CD14-positive monocyte (primary cell): Measurements from ENCODE around the gene GLTP. TPM values are rescaled to one million over a fixed set of nuclear protein-coding genes. Genes with fewer than 3 reads are reported as not detected.

Source experiments
- DNase-seq, 3 donors: peaks; one replicate each; pipeline ENCODE4 v3.0.0-alpha.2; 2011 to 2022
- H2AFZ ChIP-seq: 2 replicates; pipeline ENCODE4 v1.6.0; 2012; ENCODE audit warnings: mild to moderate bottlenecking, low read depth, low read length, inconsistent platforms; ENCODE audit not compliant: insufficient read depth, poor library complexity, severe bottlenecking
- H3K27ac ChIP-seq, 2 donors: 1 replicate in 1 of 2; 2 replicates in 1 of 2; pipeline ENCODE4 v1.5.1; 2012 to 2013; ENCODE audit warnings: low read length in 2 of 2, control low read depth in 1 of 2, inconsistent platforms in 1 of 2, low read depth in 1 of 2, mild to moderate bottlenecking in 1 of 2
- H3K27me3 ChIP-seq, 2 donors: one replicate each; pipeline versions ENCODE4 v1.6.0 to v1.6.1; 2011 to 2013; ENCODE audit warnings: low read length in 2 of 2; ENCODE audit not compliant: control insufficient read depth in 2 of 2, insufficient read depth in 2 of 2
- H3K36me3 ChIP-seq, 2 donors: replicated peaks in 1 of 2; 1 replicate in 1 of 2; 2 replicates in 1 of 2; pipeline versions ENCODE4 v1.5.1 to v1.6.1; 2012 to 2013; ENCODE audit warnings: low read length in 2 of 2, control low read depth in 1 of 2, inconsistent platforms in 1 of 2, mild to moderate bottlenecking in 1 of 2; ENCODE audit not compliant: insufficient read depth in 2 of 2, control insufficient read depth in 1 of 2
- H3K4me1 ChIP-seq, 2 donors: 1 replicate in 1 of 2; 2 replicates in 1 of 2; pipeline versions ENCODE4 v1.5.1 to v1.6.1; 2012 to 2013; ENCODE audit warnings: low read length in 2 of 2, control low read depth in 1 of 2, inconsistent platforms in 1 of 2, mild to moderate bottlenecking in 1 of 2, moderate library complexity in 1 of 2; ENCODE audit not compliant: insufficient read depth in 2 of 2, control insufficient read depth in 1 of 2
- H3K4me2 ChIP-seq: replicated peaks from 2 replicates; pipeline ENCODE3; 2012; ENCODE audit warnings: low read length, moderate library complexity, mild to moderate bottlenecking; ENCODE audit not compliant: poor library complexity, severe bottlenecking; ENCODE audit errors: extremely low read depth
- H3K4me3 ChIP-seq, 3 experiments: fragments of 200-600 bp in 1 of 3; sonication (generic) in 1 of 3; replicated peaks in 1 of 3; 1 replicate in 2 of 3; 2 replicates in 1 of 3; pipeline ENCODE4 v1.5.1; 2011 to 2013; ENCODE audit warnings: low read length in 3 of 3, mild to moderate bottlenecking in 3 of 3, control low read depth in 2 of 3, low read depth in 2 of 3, inconsistent platforms in 1 of 3, moderate library complexity in 1 of 3
- H3K79me2 ChIP-seq: 2 replicates; pipeline ENCODE4 v1.6.0; 2012; ENCODE audit warnings: mild to moderate bottlenecking, control low read depth, inconsistent platforms, low read length, moderate library complexity; ENCODE audit not compliant: insufficient read depth
- H3K9ac ChIP-seq: 2 replicates; pipeline ENCODE4 v1.6.0; 2017; ENCODE audit warnings: low read length, mild to moderate bottlenecking; ENCODE audit not compliant: insufficient read depth, poor library complexity, severe bottlenecking
- H3K9me3 ChIP-seq, 2 donors: replicated peaks in 1 of 2; 1 replicate in 1 of 2; 2 replicates in 1 of 2; pipeline versions ENCODE4 v1.5.1 to v1.6.1; 2012 to 2013; ENCODE audit warnings: low read length in 2 of 2, control low read depth in 1 of 2; ENCODE audit not compliant: control insufficient read depth in 1 of 2, insufficient read depth in 1 of 2
- H4K20me1 ChIP-seq: 2 replicates; pipeline ENCODE4 v1.6.0; 2012; ENCODE audit warnings: mild to moderate bottlenecking, low read length, control low read depth, moderate library complexity; ENCODE audit not compliant: insufficient read depth
- H3K27ac Mint-ChIP-seq, 7 donors: one replicate each; pipeline ENCODE4 v1.8.0; 2020; ENCODE audit warnings: mild to moderate bottlenecking in 7 of 7, mixed read lengths in 7 of 7, moderate library complexity in 6 of 7, inconsistent platforms in 2 of 7
- H3K27me3 Mint-ChIP-seq, 3 donors: one replicate each; pipeline ENCODE4 v1.8.0; 2021 to 2022; ENCODE audit warnings: low read depth in 3 of 3, mild to moderate bottlenecking in 3 of 3, mixed read lengths in 3 of 3, moderate library complexity in 3 of 3, inconsistent platforms in 1 of 3
- H3K36me3 Mint-ChIP-seq, 2 donors: one replicate each; pipeline ENCODE4 v1.8.0; 2020; ENCODE audit warnings: mixed read lengths in 2 of 2, inconsistent platforms in 1 of 2, mild to moderate bottlenecking in 1 of 2
- H3K4me1 Mint-ChIP-seq: one replicate; pipeline ENCODE4 v1.8.0; 2020; ENCODE audit warnings: mild to moderate bottlenecking, mixed read lengths
- H3K4me3 Mint-ChIP-seq, 2 donors: one replicate each; pipeline ENCODE4 v1.8.0; 2020; ENCODE audit warnings: mild to moderate bottlenecking in 2 of 2, mixed read lengths in 2 of 2, moderate library complexity in 1 of 2
- H3K9me3 Mint-ChIP-seq, 7 donors: one replicate each; pipeline ENCODE4 v1.8.0; 2020 to 2022; ENCODE audit warnings: mixed read lengths in 7 of 7, mild to moderate bottlenecking in 6 of 7, moderate library complexity in 6 of 7, inconsistent platforms in 2 of 7
- CTCF ChIP-seq: fragments of 200-600 bp; IDR thresholded peaks from one replicate; pipeline ENCODE4 v1.8.0; 2022; ENCODE audit warnings: antibody characterized with exemption, mild to moderate bottlenecking
- whole genome bisulfite sequencing: methylation state at CpG from one replicate; pipeline ENCODE4 v1.1.5; 2013; ENCODE audit warnings: missing lambda C conversion rate; ENCODE audit not compliant: insufficient coverage; 5-methylcytosine and 5-hydroxymethylcytosine counted together
- intact Hi-C, 2 donors: fragments of 100-400 bp; cut with micrococcal nuclease; formaldehyde crosslinking; loops; one replicate each; pipeline versions ENCODE4 v1.15.0 to v1.15.1; 2023
- polyA plus RNA-seq, 3 donors: library from polyadenylated mRNA; depleted of rRNA in 1 of 3; unstranded in 2 of 3; stranded (reverse) in 1 of 3; fragments of 300-500 nt in 2 of 3; fragments of >200 nt in 1 of 3; fragmentation: Illumina TruSeq in 2 of 3; gene quantifications; 1 replicate in 2 of 3; 2 replicates in 1 of 3; pipeline ENCODE4 v1.2.3, GENCODE V29; 2012 to 2021

The GLTP gene
- polyA plus RNA-seq, 3 donors = 46.2 to 65.9 (median 51.7) TPM

GRCh38 chr12:109910969-109911348 lies 30.6 kb upstream of the GLTP start:
- Histone ChIP-seq H4K20me1 (peaks cover 13% of the 10 kb centered on the region), H3K36me3 (peaks cover 85 to 100% of the 10 kb centered on the region in 2 donors), H3K4me3 (no peak overlapping the region), H3K27me3 (no peaks in the 10 kb centered on the region), H3K9me3 (no peaks in the 10 kb centered on the region), H2AFZ (no peak overlapping the region), H3K27ac (peak overlapping the region in 1 of 2 donors; percentile 0), H3K79me2 (no peaks in the 10 kb centered on the region), H3K4me2 (no peak overlapping the region), H3K4me1 (peaks cover 2 to 4% of the 10 kb centered on the region in 2 donors), H3K9ac (no peak overlapping the region)
- Mint-ChIP-seq H3K9me3 (no peaks in the 10 kb centered on the region), H3K27me3 (no peaks in the 10 kb centered on the region), H3K27ac (peak overlapping the region in 3 of 7 donors; percentile 8 to 42 (median 42)), H3K4me1 (peaks cover 6% of the 10 kb centered on the region), H3K4me3 (no peak overlapping the region), H3K36me3 (peaks cover 90 to 99% of the 10 kb centered on the region in 2 donors)
- peak; percentile 19 for TF ChIP-seq CTCF
- intact Hi-C loops = no loop called here
- WGBS = 88% methylated on average over 9 of the region's 12 CpGs
- DNase-seq = no peak

DNA sequence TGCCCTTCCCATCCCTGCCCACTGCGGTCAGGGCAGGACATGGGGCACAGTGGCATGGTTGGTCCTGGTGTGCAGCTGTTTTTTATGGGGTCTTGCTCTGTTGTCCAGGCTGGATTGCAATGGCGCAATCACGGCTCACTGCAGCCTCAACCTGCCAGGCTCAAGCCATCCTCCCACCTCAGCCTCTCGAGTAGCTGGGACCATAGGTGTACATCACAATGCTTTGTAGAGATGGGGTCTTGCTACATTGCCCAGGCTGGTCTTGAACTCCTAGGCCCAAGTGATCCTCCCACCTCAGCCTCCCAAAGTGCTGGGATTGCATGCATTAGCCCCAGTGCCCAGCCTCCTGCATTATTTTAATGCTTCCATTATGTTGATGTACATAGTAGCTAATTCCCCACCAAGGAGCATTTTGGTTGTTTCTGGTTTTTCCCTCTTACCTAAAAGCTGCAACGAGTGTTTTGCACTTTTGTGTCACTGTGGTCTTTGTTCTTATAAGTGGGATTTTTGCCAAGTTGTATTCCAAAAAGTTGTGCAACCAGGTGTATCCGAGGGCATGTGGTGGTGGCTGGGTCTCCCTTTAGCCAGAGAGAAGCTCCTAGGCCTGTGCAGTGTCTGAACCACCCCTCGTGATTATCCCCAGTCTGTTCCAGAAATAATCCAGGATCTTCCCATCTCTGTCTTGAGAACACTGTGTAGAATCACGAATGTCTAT lies 30.1 kb upstream of the GLTP start:
- peaks cover 2 to 4% of the 10 kb centered on the region in 2 donors for H3K4me1 ChIP-seq
- Mint-ChIP-seq H3K9me3 (no peaks in the 10 kb centered on the region), H3K27ac (peak overlapping the region in 2 of 7 donors; percentile 8 to 46), H3K36me3 (peaks cover 90 to 99% of the 10 kb centered on the region in 2 donors), H3K27me3 (no peaks in the 10 kb centered on the region), H3K4me3 (no peak overlapping the region), H3K4me1 (peaks cover 6% of the 10 kb centered on the region)
- H3K4me2 ChIP-seq = no peak overlapping the region
- no peak for DNase-seq
- H3K9ac ChIP-seq = no peak overlapping the region
- no peaks in the 10 kb centered on the region for H3K27me3 ChIP-seq
- intact Hi-C loops = no loop called here
- H3K27ac ChIP-seq = peak overlapping the region in 1 of 2 donors; percentile 0
- H2AFZ ChIP-seq = no peak overlapping the region
- H3K4me3 ChIP-seq = no peak overlapping the region
- 100% methylated on average over 1 of the region's 8 CpGs for WGBS
- no peaks in the 10 kb centered on the region for H3K79me2 ChIP-seq
- TF ChIP-seq CTCF = no peak
- no peaks in the 10 kb centered on the region for H3K9me3 ChIP-seq
- H3K36me3 ChIP-seq = peaks cover 85 to 100% of the 10 kb centered on the region in 2 donors
- peaks cover 8% of the 10 kb centered on the region for H4K20me1 ChIP-seq
